BE2C (cell line): ENCODE data around the gene NGEF.

ENCODE experiments used
- DNase-seq: peaks from one replicate; pipeline ENCODE4 v3.0.0-alpha.2; 2020
- H3K27me3 ChIP-seq: fragments of 250-450 bp; sonication (Bioruptor Pico); 2 replicates; pipeline ENCODE4 v1.5.1; 2020; ENCODE audit warnings: mild to moderate bottlenecking
- H3K36me3 ChIP-seq: fragments of 250-450 bp; sonication (Bioruptor Pico); 2 replicates; pipeline ENCODE4 v1.5.1; 2020; ENCODE audit warnings: mild to moderate bottlenecking
- H3K4me1 ChIP-seq: fragments of 250-450 bp; sonication (Bioruptor Pico); 2 replicates; pipeline ENCODE4 v1.5.1; 2020
- H3K4me3 ChIP-seq: 2 replicates; pipeline ENCODE4 v1.5.1; 2011; ENCODE audit warnings: low read depth, low read length
- H3K9me3 ChIP-seq: fragments of 250-450 bp; sonication (Bioruptor Pico); 2 replicates; pipeline ENCODE4 v1.5.1; 2020
- CTCF ChIP-seq: IDR thresholded peaks from 2 replicates; pipeline ENCODE4 v1.5.1; 2012; ENCODE audit warnings: mild to moderate bottlenecking, low read depth, low read length

The NGEF gene

GRCh38 chr2:232890896-232891601 is 122.0 kb downstream of the NGEF start:
- 0 out of 2 replicates have a peak overlapping the region, but pooled peaks have one; percentile 2 for H3K4me3 ChIP-seq
- peak; percentile 48 for DNase-seq
- no peak for TF ChIP-seq CTCF
- no peaks in the 10 kb centered on the region for H3K9me3 ChIP-seq
- no peaks in the 10 kb centered on the region for H3K4me1 ChIP-seq
- no peaks in the 10 kb centered on the region for H3K36me3 ChIP-seq
- H3K27me3 ChIP-seq = no peaks in the 10 kb centered on the region

- Histone ChIP-seq H3K4me1 (no peaks in the 10 kb centered on the region), H3K9me3 (no peaks in the 10 kb centered on the region), H3K36me3 (no peaks in the 10 kb centered on the region), H3K27me3 (no peaks in the 10 kb centered on the region), H3K4me3 (no peak overlapping the region)
- no peak for TF ChIP-seq CTCF
- no peak for DNase-seq
Measured at GRCh38 chr2:232890536-232890895, 122.5 kb downstream of the NGEF start.

GRCh38 chr2:232889876-232890401 is 123.1 kb downstream of the NGEF start:
- DNase-seq = no peak
- H3K36me3 ChIP-seq = no peaks in the 10 kb centered on the region
- TF ChIP-seq CTCF = no peak
- no peaks in the 10 kb centered on the region for H3K9me3 ChIP-seq
- H3K4me1 ChIP-seq = no peaks in the 10 kb centered on the region
- no peaks in the 10 kb centered on the region for H3K27me3 ChIP-seq
- no peak overlapping the region for H3K4me3 ChIP-seq

GRCh38 chr2:232888839-232889529 is 124.1 kb downstream of the NGEF start:
- TF ChIP-seq CTCF = no peak
- H3K27me3 ChIP-seq = no peaks in the 10 kb centered on the region
- no peaks in the 10 kb centered on the region for H3K4me1 ChIP-seq
- no peak overlapping the region for H3K4me3 ChIP-seq
- no peaks in the 10 kb centered on the region for H3K36me3 ChIP-seq
- no peaks in the 10 kb centered on the region for H3K9me3 ChIP-seq
- no peak for DNase-seq

- no peaks in the 10 kb centered on the region for H3K27me3 ChIP-seq
- DNase-seq = no peak
- H3K36me3 ChIP-seq = no peaks in the 10 kb centered on the region
- no peak for TF ChIP-seq CTCF
- H3K4me3 ChIP-seq = no peak overlapping the region
- no peaks in the 10 kb centered on the region for H3K9me3 ChIP-seq
- H3K4me1 ChIP-seq = no peaks in the 10 kb centered on the region
Measured at GRCh38 chr2:232888099-232888836, 124.8 kb downstream of the NGEF start.
